GM19463 (cell line): Measurements from ENCODE around the gene EZH2.

Experiments
- ATAC-seq: cut with Tn5 transposase; IDR thresholded peaks from one replicate; pipeline ENCODE4 v1.9.1; 2021; ENCODE audit warnings: mild to moderate bottlenecking, moderate library complexity; ENCODE audit not compliant: unreplicated experiment

Gene EZH2

GRCh38 chr7:148884049-148884298 lies at the start of gene EZH2:
Gene EZH2, minus strand, starts transcription at chr7:148884291. Its CDS starts 36,993 bp downstream, at chr7:148847298.
- ATAC-seq: no peak

GRCh38 chr7:148931470-148931869 lies 47.4 kb upstream of the EZH2 start:
- ATAC-seq: no peak

- ATAC-seq: no peak
Measured at GRCh38 chr7:148930335-148930734, 46.2 kb upstream of the EZH2 start.

DNA sequence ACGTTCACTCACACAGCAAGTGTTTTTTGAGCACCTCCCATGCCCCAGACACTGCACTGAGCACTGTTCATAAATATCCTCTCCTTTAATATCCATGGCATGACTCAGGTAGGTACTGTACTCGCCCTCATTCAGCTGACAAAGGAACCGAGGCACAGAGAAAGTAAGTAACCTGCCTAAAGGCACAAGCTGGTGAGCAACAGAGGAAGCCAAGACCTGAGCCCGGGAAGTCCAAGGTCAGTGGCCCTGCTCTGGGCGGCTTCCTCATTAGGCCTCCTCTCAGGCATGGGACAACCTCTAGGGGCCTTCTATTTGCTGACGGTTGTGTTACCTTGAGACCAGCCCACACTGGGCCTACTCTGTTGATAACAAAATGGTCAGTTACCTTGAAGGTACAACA lies 45.1 kb upstream of the EZH2 start:
- no peak for ATAC-seq

DNA sequence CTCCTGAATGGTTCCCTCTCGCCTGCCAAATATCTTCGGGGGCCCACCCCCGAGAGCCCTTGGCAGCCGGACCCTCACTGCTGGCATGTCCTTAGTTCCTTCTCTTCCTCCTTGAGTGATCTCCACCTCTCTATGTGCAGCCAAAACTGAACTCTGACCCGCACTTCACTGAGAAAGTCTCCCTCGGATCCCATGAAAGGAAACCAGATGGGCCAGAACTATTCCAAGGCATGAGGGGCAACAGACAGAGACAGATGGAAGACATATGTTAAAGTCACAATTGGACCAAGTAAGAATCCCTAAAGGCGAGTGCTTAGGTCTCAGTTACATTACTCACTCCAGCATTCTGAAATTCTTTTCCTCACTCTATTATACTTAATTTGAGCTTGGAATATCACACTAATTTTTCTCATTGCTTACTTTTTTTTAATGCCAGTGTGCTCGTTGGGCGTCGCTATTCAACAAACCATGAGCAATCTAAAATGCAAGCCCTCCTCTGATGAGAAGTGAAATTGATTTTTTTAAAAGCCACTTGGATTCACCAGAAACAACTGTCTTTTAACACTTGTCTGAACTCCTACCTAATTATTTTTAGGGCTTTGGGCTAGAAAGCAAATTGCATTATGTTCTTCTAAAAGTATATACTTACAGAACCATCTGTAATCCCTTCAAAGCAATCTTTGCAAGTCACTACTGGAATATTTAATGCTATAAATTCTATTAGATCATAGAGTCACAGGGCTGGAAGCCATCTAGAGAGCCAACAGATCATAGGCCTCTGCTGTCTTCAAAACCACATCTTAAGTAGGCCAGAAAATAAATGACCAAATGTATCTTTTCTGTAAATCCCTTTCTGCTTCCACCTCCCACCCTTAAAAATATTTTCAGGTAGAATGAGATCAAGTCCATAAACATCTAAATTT lies 43.3 kb upstream of the EZH2 start:
- no peak for ATAC-seq

- no peak for ATAC-seq
Measured at GRCh38 chr7:148925836-148926235, 41.7 kb upstream of the EZH2 start.

DNA sequence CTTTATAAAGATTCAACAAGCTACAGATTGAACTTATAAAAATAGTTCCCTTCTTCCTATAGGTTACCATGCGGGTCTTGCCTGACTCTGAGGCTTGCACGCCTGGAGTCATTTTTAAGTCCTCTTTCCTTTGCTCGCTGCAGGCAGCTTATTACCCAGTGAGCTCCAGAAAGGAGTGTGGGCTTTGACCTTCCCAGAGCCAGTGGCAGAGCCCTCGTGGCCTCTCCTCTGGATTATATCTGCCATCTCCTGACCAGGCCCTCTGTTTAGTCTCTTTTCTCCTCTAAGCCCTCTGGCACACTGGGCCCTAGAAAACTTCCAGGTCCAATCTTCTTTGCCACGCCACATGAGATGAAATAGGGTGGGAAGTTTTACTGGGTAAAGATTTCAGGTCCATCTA lies 39.9 kb upstream of the EZH2 start:
- ATAC-seq: no peak

DNA sequence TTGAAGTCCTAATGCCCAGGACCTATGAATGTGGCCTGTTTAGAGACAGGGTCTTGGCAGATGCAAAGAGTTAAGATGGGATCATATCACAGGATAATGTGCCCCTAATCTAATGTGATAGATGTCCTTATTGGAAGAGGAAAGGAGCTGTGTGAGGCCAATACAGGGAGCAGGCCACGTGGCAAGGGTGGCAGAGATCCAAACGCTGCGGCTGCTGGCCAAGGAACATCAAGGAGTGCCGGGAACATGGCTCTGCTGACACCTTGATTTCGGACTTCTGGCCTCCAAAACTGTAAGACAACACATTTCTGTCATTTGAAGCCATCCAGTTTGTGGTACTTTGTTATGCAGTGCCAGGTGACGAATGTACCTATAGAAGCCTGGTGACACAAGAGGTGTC lies 37.7 kb upstream of the EZH2 start:
- no peak for ATAC-seq

GRCh38 chr7:148921189-148921588 lies 37.1 kb upstream of the EZH2 start:
- no peak for ATAC-seq

DNA sequence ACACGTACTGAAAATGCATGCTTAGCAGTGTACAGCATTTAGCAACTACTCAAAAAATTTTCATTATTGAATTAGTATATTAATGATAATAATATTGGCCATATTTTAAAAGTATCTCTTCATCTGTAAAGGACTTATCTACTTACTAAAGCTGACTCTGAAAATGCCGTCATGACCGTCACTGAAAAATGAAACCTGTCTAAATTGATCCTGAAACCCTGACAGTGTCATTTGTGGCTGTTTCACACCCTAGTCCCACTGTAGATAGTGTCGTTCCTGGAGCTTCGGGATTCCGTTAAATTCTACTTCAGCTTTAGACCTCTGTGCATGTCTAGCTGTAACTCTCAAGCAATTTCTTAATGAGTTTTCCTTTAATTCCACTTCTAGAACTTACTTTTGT lies 35.8 kb upstream of the EZH2 start:
- ATAC-seq: peak; percentile 49

DNA sequence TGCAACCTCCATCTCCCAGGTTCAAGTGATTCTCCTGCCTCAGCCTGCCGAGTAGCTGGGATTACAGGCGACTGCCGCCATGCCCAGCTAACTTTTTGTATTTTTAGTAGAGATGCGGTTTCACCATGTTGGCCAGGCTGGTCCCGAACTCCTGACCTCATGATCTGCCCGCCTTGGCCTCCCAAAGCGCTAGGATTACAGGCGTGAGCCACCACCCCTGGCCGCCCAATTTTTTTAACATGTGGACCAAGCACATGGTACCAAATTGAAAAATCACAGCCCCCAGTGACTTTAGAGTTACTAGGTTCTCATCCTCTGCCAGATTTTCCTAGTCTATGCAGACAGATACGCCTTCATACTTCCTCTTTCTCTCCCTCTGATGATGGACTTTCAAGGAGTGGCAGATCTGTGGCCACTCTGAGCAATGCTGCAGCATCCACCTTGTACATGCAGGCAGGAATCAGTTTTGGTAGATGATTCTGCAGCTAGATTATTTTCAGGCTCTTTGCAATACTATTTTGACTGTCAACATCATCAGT lies 34.0 kb upstream of the EZH2 start:
- no peak for ATAC-seq

GRCh38 chr7:148916186-148916585 lies 32.1 kb upstream of the EZH2 start:
- ATAC-seq: no peak

DNA sequence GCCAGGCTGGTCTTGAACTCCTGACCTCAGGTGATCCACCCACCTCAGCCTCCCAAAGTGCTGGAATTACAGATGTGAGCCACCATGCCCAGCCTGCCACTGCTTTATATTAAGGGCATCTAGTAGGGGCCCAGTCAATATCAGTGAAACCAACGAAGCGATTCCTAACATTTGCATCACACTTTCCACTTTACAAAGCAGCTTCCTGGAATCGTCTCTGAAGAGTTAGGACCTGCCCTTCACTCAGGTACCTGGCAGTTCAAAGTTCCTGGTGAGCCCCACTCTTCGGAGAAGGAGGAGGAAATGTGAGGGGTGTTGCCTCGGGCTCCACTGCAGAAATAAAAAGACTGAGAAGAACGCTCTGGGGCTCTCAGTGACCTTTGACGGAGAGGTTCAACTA lies 31.1 kb upstream of the EZH2 start:
- no peak for ATAC-seq

DNA sequence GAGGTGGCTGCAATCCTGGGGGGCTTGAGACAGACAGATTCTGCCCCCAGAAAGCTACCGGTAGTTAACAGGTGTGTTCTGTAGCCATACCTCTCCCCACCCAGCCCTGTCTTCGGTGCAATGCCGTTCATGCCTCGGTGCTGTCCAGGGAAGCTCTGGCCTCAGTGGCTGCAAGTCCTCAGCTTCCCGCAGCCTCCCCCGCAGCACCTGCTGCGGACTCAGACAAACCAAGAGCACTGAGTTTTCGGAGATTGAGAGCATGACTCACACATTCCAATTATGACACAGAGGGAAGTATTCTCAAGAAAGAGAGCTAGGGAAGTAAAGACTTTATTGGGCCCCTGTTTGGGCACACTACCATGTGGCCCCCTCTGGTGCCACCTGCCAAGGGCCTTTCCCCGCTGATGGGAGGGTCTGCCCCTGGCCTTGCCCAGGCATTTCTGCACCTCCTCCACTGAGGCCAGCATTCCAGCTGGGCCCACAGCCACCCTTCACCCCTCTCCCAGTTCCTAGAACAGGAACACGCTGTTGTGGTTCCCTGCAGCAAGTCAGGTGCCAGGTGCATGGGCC lies 30.2 kb upstream of the EZH2 start:
- peak; percentile 62 for ATAC-seq

DNA sequence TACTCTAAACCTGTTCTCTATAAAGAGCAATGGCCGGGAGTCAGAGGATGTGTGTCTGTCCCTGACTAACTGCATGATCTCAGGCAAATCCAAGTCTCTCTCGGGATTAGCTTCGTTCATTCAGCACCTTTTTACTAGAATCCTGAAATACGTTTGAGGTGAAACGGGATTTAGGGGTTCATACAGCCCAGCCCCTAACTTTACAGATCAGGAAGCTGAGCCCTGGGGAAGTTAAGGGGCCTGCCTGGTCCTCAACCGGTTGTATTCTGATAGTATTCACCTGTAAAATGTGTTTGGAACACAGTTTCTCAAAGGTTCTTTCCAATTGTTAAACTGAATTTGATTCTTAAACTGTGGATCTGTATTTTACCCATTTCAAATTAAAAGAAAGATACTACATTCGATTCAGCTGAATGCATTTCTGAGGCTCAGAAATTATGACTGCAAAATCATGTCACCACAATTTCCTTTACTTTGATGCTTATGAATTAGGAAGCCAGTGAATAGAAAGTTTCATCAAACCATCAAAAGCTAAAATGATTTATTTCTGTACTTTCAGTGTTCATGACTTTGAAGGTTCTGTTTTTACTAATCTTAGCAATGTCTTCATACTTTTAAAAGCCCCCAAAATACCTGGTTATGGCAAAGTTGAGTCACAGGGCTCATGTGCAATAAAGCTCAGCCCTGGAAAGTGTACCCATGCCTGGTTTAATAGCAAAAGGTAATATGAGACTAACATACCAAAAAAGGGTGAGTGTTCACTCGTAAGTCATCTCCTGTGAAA lies 28.9 kb upstream of the EZH2 start:
- ATAC-seq: peak; percentile 44

DNA sequence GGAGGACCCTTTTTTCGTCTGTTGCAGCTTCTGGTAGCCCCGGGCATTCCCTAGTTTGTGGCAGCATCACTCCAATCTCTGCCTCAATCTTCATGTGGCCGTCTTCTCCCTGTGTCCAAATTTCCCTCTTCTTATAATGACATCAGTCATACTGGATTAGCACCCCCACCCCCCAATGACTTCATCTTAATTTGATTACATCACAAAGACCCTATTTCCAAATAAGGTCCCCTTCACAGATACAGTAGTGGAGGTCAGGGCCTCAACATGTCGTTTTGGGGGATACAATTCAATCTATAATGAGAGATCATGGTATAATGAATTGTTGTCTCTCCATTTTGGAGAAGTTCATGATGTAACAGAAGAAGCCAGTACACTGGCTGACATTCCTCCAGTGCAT lies 28.1 kb upstream of the EZH2 start:
- ATAC-seq: no peak

DNA sequence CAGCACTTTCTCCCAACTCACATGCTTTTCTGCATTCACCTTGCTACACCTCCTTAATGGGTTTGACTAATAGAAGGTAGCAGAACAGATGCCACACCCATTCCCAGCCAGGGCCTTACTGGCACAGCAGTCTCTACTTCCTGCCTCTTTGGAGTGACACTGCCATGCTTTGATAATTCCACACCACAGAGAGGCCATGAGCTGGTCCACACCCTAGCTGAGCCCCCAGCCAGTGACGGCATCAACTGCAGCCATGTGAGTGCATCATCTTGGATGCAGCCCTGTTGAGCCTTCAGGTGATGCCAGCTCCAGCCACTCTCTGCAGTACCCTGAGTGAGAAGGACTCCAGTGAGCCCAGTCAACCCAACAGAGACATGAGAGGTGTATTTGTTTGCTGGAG lies 27.5 kb upstream of the EZH2 start:
- no peak for ATAC-seq

DNA sequence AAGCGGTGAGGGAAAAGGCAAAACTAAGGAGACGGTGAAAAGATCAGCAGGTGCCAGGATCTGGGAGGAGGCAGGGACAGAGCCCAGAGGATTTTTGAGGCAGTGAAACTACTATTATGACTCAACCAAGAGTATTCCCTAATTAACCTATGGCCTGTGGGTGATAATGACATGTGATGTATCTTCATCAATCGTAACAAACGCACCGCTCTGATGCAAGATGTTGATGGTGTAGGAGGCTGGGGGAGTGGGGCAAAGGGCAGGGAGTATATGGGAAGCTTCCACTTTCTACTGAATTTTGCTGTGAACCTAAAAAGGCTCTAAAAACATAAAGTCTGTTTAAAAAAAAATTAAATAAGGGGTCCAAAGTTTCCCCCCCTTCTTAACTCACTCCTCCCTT lies 25.5 kb upstream of the EZH2 start:
- no peak for ATAC-seq

- ATAC-seq: no peak
Measured at GRCh38 chr7:148906707-148907498, 22.8 kb upstream of the EZH2 start.

- no peak for ATAC-seq
Measured at GRCh38 chr7:148905093-148905666, 21.1 kb upstream of the EZH2 start.

GRCh38 chr7:148903504-148903903 lies 19.4 kb upstream of the EZH2 start:
- no peak for ATAC-seq
